ENCODE data around the gene ADAT1.
A peak's percentile ranks its signal among the peaks of the same experiment; 100 is the strongest.

ADAT1 gene

GRCh38 chr16:75622761-75623605, at the start of gene ADAT1:
Gene ADAT1 (minus strand): TSS chr16:75623281. CDS start chr16:75620799, 2,482 bp downstream.
- peak; percentile 98 for DNase-seq

DNA sequence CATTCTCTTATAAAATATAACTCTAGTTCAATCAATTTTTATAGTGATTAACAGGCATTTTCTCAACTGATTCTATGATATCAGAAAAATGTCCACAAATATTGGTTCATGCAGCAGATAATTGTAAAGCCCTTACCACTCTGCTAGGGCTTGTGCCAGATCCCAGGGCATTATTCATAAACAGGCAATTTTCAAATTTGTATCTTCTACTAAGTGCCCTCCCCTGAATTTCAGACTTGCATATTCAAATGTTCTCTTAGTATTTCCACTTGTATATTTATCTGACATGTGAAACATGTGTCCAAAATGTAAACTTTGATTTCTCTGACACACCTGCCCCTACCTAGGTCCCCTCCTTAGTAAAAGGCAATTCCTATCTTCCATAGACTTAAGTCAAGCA, 44.4 kb upstream of the ADAT1 start:
- no peak for DNase-seq

DNA sequence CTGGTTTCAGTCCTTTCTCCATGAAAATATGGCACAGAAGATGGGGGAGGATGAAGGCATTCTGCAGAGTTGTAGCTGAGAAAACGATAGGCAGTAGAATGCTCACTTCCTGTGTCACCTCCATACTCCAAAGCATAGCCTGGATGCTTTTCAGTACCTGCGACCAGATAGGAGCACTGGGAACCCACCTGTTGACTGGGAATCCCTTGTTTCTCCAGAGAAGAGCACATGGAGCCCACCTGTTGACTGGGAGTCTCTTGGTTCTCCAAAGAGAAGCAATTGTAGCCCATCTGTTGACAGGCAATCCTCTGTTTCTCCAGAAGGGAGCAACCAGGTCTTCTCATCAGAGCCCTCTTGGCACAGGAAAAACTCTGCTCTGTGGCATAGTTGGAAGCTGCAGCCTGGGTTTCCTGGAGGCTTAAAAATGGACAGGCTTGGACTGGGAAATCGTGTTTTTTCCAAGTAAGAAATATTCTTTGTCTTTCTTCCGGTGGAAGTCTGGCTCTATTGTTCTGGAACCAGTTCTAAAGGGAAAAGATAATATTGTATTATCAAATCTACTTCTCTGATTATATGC, 37.7 kb upstream of the ADAT1 start:
- no peak for DNase-seq

GRCh38 chr16:75660321-75660720, 37.2 kb upstream of the ADAT1 start:
- DNase-seq, result no peak

- DNase-seq, result no peak
Observed at GRCh38 chr16:75658175-75658574, 35.1 kb upstream of the ADAT1 start.

GRCh38 chr16:75653922-75654321, 30.8 kb upstream of the ADAT1 start:
- DNase-seq, result no peak

GRCh38 chr16:75648265-75649076, 25.4 kb upstream of the ADAT1 start:
- peak; percentile 88 for DNase-seq

GRCh38 chr16:75647492-75648264, 24.6 kb upstream of the ADAT1 start, which contains the start of the genes KARS1 and TERF2IP:
Gene KARS1 (minus strand): TSS chr16:75647665. CDS start chr16:75647639, 26 bp downstream.
Gene TERF2IP (plus strand): TSS chr16:75647773. CDS start chr16:75647883, 110 bp downstream.
- DNase-seq, result peak; percentile 93

DNA sequence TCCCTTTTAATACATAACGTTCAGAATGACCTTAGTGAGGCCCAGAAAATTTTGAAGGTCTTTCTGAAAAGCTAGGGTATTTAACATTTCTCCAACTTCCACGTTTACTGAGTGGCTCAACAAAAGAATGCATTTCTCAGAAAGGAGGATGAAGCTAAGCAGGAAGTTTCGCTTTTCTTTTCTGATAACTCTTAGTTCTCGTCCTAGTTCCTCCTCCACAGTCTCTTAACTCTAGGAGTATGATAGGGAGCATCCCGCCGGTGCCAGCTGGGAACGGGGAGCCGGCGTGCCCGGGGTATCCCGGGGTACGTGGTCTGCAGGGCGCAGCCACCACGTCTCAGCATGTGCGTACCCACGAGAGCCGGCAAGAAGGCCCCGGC, 24.0 kb upstream of the ADAT1 start:
- DNase-seq, result no peak

GRCh38 chr16:75644240-75645012, 21.3 kb upstream of the ADAT1 start:
- no peak for DNase-seq

DNA sequence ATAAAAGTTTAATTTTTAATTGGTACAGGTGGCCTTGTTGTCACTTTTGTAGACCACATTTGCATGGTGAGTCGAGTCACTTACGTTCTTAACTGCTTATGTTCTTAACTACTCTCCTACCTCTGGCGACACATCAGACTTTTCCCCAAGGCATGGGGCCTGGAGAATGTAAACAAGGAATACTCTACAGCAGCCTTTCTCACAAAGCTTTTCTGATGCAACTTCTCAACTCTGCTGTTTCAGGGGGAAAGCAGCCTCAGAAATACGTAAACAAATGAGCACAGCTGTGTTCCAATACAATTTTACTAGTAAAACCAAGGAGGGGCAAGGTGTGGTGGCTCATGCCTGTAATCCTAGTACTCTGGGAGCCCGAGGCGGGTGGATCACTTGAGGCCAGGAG, 17.5 kb upstream of the ADAT1 start:
- DNase-seq, result no peak

GRCh38 chr16:75635036-75635435, 12.0 kb upstream of the ADAT1 start:
- DNase-seq, result no peak

DNA sequence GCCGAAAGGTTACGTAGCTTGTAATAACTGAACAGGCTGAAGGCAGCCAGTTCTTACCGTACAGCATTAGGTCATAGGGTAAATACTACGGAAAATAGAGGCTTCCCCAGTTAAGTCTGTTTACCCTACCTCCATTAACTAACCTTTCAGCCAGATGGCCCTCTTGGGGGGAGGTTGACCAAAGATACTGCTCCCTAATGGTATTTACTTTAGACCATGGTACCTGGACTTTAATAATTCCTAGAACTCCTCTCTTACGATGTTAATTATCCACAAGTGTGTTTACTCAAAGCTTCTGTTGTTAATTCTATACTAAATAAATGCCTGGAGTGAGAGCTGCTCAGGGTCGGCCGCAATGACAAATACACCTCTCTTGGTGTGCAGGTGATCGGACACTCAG, 9.8 kb upstream of the ADAT1 start:
- DNase-seq, result no peak

DNA sequence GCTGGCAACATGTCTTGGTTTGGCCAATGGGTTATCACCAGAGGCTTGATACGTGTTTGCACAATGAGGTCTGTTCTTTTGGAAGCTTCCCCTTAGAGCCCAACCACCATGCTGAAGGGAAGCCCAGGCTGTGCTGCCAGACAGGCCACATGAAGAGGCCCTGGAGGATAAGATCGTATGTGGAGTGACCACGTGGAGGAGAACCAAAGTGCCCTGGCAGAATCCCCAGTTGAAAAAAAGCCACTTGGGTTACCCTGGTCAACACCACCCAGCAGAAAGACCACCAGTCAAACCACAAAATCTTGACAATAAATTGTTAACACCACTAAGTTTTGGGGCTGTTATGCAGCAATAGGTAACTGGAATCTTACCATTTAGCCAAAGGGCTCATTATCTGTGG, 7.0 kb upstream of the ADAT1 start:
- DNase-seq, result no peak

GRCh38 chr16:75629132-75629531, 6.1 kb upstream of the ADAT1 start:
- no peak for DNase-seq

DNA sequence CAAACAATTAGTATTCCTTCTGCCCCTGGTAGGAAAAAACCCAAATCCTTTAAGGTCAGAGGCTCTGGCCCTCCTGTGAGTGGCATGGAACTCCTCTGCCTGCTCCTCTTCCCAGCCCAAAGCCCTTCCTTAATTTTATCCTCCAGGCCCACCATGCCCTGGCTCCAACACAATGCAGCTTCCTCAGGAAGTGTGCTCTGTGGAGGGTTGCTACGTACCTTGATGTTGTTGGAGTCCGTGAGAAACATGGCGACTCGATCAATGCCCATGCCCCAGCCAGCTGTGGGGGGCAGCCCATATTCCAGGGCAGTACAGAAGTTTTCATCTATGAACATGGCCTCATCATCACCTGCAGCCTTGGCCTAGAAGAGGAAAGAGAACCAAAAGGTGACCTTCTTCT, 5.3 kb upstream of the ADAT1 start:
- no peak for DNase-seq

DNA sequence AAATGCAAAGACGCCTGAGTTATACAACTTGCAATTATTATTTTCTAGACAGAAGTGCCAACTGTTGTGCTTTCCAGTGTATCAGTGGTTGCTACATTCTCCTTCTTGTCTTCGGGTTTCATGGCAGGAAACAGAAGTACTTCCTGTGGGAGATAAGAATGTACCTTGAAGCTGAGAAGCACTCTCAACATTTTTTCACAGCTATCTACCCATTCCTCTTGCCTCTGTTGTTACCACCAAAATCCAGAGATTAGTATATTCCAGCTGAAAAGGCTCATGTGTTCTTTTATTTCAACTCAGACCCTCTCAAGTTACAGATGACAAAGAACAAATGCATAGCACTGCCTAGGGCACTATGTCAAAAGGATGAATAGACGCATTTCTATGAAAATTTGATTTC, 4.8 kb upstream of the ADAT1 start:
- DNase-seq, result no peak

DNA sequence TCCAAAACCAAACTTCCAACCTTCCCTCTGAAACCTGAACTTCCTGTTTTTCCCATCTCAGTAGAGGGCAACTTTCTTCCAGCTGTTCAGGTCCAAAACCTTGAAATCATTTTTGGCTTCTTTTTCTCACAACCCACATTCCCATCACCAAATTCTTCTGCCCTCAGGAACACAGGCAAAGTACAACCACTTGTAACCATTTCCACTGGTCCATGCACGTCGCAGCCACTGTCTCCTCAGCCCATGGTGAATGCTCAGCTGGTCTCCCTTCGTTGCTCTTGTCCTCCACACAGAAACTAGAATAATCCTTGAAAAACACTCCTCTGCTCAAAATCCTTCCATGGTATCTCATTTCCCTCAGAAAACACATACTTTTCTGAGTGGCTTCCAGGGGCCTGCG, 3.7 kb upstream of the ADAT1 start:
- DNase-seq, result no peak

GRCh38 chr16:75624921-75625334, 1.8 kb upstream of the ADAT1 start:
- no peak for DNase-seq

DNA sequence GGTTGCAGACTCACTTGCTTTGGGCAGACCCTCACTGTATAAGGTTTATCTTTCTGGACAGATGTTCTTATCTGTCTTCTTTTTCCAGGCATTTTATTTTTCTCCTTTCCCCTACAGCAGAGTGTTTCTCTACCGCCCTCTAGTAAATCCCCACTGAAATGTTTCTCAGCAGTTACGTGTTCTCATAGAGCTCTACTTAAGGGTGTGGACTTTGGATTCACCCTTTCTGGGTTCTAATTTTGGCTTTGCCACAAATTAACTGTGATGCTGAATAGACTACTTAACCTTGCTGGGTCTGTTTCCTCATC, 2.0 kb downstream of the ADAT1 start:
- no peak for DNase-seq

GRCh38 chr16:75620326-75621169, 2.5 kb downstream of the ADAT1 start:
- DNase-seq, result peak; percentile 18
